Neuron (in vitro differentiated cells): ENCODE data around the gene FHAD1.

Source experiments
- H2AFZ ChIP-seq: one replicate; pipeline ENCODE4 v1.6.1; 2013; ENCODE audit warnings: low read depth, mild to moderate bottlenecking, inconsistent platforms, low read length, moderate library complexity
- H3K27me3 ChIP-seq: one replicate; pipeline ENCODE4 v1.6.1; 2013; ENCODE audit warnings: low read length; ENCODE audit not compliant: insufficient read depth
- H3K36me3 ChIP-seq: one replicate; pipeline ENCODE4 v1.6.1; 2013; ENCODE audit warnings: low read length; ENCODE audit not compliant: insufficient read depth
- H3K4me1 ChIP-seq: one replicate; pipeline ENCODE4 v1.6.1; 2013; ENCODE audit warnings: low read length; ENCODE audit not compliant: insufficient read depth
- H3K4me3 ChIP-seq: 2 replicates; pipeline ENCODE4 v1.5.1; 2013; ENCODE audit warnings: mild to moderate bottlenecking, low read length, moderate library complexity
- H3K9me3 ChIP-seq: one replicate; pipeline ENCODE4 v1.6.1; 2013; ENCODE audit warnings: low read length

The FHAD1 gene

GRCh38 chr1:15224259-15224869 lies 22.7 kb upstream of the FHAD1 start:
- peaks cover 2% of the 10 kb centered on the region for H3K36me3 ChIP-seq
- no peak overlapping the region for H3K4me3 ChIP-seq
- H3K4me1 ChIP-seq: no peaks in the 10 kb centered on the region
- H3K27me3 ChIP-seq: no peaks in the 10 kb centered on the region
- no peak overlapping the region for H2AFZ ChIP-seq
- peaks cover 7% of the 10 kb centered on the region for H3K9me3 ChIP-seq

- Histone ChIP-seq H2AFZ (no peak overlapping the region), H3K4me3 (no peak overlapping the region), H3K36me3 (no peaks in the 10 kb centered on the region), H3K4me1 (no peaks in the 10 kb centered on the region), H3K27me3 (no peaks in the 10 kb centered on the region), H3K9me3 (peaks cover 2% of the 10 kb centered on the region)
Observed at GRCh38 chr1:15224974-15225373, 22.0 kb upstream of the FHAD1 start.

GRCh38 chr1:15225461-15225860 lies 21.6 kb upstream of the FHAD1 start:
- H2AFZ ChIP-seq: no peak overlapping the region
- H3K36me3 ChIP-seq: no peaks in the 10 kb centered on the region

GRCh38 chr1:15226388-15227255 lies 20.4 kb upstream of the FHAD1 start:
- no peak overlapping the region for H3K4me3 ChIP-seq

More at GRCh38 chr1:15225461-15225860, 21.6 kb upstream of the FHAD1 start:
- Histone ChIP-seq H3K4me1 (no peaks in the 10 kb centered on the region), H3K27me3 (no peaks in the 10 kb centered on the region), H3K9me3 (peaks cover under 1% of the 10 kb centered on the region), H3K4me3 (no peak overlapping the region)

DNA sequence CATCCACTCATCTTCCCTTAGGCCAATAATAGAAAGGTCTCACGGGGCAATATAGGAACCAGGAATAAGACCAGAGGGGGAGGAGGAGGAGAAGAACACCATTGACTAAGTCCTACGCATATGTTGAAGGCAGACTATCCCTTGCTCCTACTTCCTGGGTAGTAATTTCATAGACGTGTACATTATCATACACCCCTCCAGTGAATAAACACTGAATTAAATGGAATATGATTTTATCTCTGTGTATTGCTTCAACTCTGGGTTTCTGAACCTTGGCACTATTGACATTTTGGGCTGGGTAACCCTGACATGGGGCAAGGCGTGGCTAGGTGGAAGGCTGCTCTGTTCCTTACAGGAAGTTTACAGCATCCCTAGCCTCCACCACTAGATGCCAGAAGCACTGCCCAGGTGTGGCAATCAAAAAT lies 17.3 kb upstream of the FHAD1 start:
- Histone ChIP-seq H3K4me3 (no peak overlapping the region), H3K27me3 (no peaks in the 10 kb centered on the region), H2AFZ (no peak overlapping the region), H3K4me1 (no peaks in the 10 kb centered on the region), H3K9me3 (no peaks in the 10 kb centered on the region), H3K36me3 (no peaks in the 10 kb centered on the region)

More at GRCh38 chr1:15226388-15227255, 20.4 kb upstream of the FHAD1 start:
- Histone ChIP-seq H3K4me1 (no peaks in the 10 kb centered on the region), H2AFZ (no peak overlapping the region), H3K9me3 (no peaks in the 10 kb centered on the region), H3K27me3 (no peaks in the 10 kb centered on the region), H3K36me3 (no peaks in the 10 kb centered on the region)

- H2AFZ ChIP-seq: no peak overlapping the region
- H3K4me3 ChIP-seq: no peak overlapping the region
- H3K4me1 ChIP-seq: no peaks in the 10 kb centered on the region
- H3K9me3 ChIP-seq: no peaks in the 10 kb centered on the region
- H3K27me3 ChIP-seq: no peaks in the 10 kb centered on the region
- H3K36me3 ChIP-seq: no peaks in the 10 kb centered on the region
Observed at GRCh38 chr1:15231714-15232201, 15.3 kb upstream of the FHAD1 start.

DNA sequence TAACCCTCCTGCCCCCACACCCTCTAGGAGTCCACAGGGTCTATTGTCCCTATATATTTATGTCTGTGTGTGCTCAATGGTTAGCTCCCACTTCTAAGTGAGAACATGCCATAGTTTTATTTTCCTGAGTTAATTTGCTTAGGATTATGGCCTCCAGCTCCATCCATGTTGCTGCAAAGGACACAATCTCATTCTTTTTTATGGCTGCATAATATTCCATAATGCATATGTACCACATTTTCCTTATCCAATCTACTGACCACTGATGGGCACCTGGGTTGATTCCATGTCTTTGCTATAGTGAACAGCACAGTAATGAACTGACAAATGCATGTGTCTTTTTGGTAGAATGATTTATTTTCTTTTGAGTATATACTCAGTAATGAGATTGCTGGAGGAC lies 13.3 kb upstream of the FHAD1 start:
- no peak overlapping the region for H3K4me3 ChIP-seq
- H3K9me3 ChIP-seq: no peaks in the 10 kb centered on the region
- no peaks in the 10 kb centered on the region for H3K27me3 ChIP-seq
- no peak overlapping the region for H2AFZ ChIP-seq
- no peaks in the 10 kb centered on the region for H3K4me1 ChIP-seq
- no peaks in the 10 kb centered on the region for H3K36me3 ChIP-seq

- Histone ChIP-seq H3K27me3 (no peaks in the 10 kb centered on the region), H3K9me3 (no peaks in the 10 kb centered on the region), H3K36me3 (no peaks in the 10 kb centered on the region)
Observed at GRCh38 chr1:15236321-15236721, 10.7 kb upstream of the FHAD1 start.

DNA sequence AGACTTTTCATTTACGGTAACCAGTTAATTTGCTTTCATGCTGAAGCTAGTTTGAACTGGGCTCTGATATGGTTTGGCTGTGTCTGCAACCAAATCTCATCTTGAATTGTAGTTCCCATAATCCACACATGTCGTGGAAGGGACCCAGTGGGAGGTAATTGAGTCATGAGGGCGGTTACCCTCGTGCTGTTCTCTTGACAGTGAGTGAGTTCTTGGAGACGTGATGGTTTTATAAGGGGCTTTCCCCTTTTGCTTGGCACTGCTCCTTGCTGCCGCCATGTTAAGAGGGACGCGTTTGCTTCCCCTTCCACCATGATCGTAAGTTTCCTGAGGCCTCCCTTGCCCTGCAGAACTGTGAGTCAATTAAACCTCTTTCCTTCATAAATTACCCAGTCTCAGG lies 10.3 kb upstream of the FHAD1 start:
- Histone ChIP-seq H3K9me3 (no peaks in the 10 kb centered on the region), H3K27me3 (no peaks in the 10 kb centered on the region), H3K36me3 (no peaks in the 10 kb centered on the region), H2AFZ (no peak overlapping the region), H3K4me1 (no peaks in the 10 kb centered on the region), H3K4me3 (no peak overlapping the region)

More at GRCh38 chr1:15236321-15236721, 10.7 kb upstream of the FHAD1 start:
- Histone ChIP-seq H3K4me1 (no peaks in the 10 kb centered on the region), H2AFZ (no peak overlapping the region), H3K4me3 (no peak overlapping the region)

- Histone ChIP-seq H2AFZ (no peak overlapping the region), H3K4me1 (no peaks in the 10 kb centered on the region), H3K27me3 (no peaks in the 10 kb centered on the region), H3K4me3 (no peak overlapping the region), H3K36me3 (no peaks in the 10 kb centered on the region), H3K9me3 (no peaks in the 10 kb centered on the region)
Observed at GRCh38 chr1:15238789-15239188, 8.2 kb upstream of the FHAD1 start.

GRCh38 chr1:15242766-15243165 lies 4.3 kb upstream of the FHAD1 start:
- Histone ChIP-seq H3K9me3 (peaks cover 3% of the 10 kb centered on the region), H3K4me3 (no peak overlapping the region), H2AFZ (no peak overlapping the region), H3K27me3 (no peaks in the 10 kb centered on the region), H3K4me1 (peaks cover 2% of the 10 kb centered on the region), H3K36me3 (no peaks in the 10 kb centered on the region)

- H2AFZ ChIP-seq: no peak overlapping the region
- H3K9me3 ChIP-seq: peaks cover 3% of the 10 kb centered on the region
- H3K4me1 ChIP-seq: peaks cover 7% of the 10 kb centered on the region
- no peaks in the 10 kb centered on the region for H3K36me3 ChIP-seq
- H3K27me3 ChIP-seq: no peaks in the 10 kb centered on the region
- H3K4me3 ChIP-seq: no peak overlapping the region
Observed at GRCh38 chr1:15243275-15244043, 3.6 kb upstream of the FHAD1 start.

DNA sequence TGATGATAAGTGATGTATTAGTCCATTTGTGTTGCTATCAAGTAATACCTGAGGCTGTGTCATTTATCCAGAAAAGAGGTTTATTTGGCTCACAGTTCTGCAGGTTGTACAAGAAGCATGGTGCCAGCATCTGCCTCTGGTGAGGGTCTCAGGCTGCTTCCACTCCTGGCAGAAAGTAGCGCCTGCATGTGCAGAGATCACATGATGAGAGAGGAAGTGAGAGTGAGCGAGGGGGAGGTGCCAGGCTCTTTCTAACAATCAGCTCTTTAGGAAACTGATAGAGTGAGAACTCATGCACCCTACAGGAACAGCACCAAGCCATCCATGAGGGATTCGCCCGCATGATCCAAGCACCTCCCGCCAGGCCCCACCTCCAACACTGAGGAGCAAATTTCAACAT lies 2.2 kb upstream of the FHAD1 start:
- Histone ChIP-seq H3K27me3 (no peaks in the 10 kb centered on the region), H3K9me3 (peaks cover 3% of the 10 kb centered on the region), H3K4me1 (peaks cover 7% of the 10 kb centered on the region), H3K4me3 (no peak overlapping the region), H2AFZ (no peak overlapping the region), H3K36me3 (no peaks in the 10 kb centered on the region)
